Neural cell (in vitro differentiated cells): ENCODE measurements around the gene GHRL.

Experiments used
- EP300 ChIP-seq: fragments of 450-650 bp; conservative IDR thresholded peaks from 2 replicates; pipeline ENCODE4 v1.6.1; 2014; ENCODE audit warnings: antibody characterized with exemption, mild to moderate bottlenecking, moderate library complexity; ENCODE audit not compliant: poor library complexity, severe bottlenecking
- EZH2 ChIP-seq: fragments of 200-600, 300-800 bp; shearing (Covaris generic), sonication (generic); IDR thresholded peaks from 2 replicates; pipeline ENCODE4 v1.6.1; 2014; ENCODE audit warnings: antibody characterized with exemption, low read length, borderline replicate concordance, mild to moderate bottlenecking; ENCODE audit not compliant: insufficient read depth, poor library complexity, severe bottlenecking
- REST ChIP-seq: IDR thresholded peaks from 2 replicates; pipeline ENCODE4 v1.6.1; 2012; ENCODE audit warnings: borderline replicate concordance

DNA sequence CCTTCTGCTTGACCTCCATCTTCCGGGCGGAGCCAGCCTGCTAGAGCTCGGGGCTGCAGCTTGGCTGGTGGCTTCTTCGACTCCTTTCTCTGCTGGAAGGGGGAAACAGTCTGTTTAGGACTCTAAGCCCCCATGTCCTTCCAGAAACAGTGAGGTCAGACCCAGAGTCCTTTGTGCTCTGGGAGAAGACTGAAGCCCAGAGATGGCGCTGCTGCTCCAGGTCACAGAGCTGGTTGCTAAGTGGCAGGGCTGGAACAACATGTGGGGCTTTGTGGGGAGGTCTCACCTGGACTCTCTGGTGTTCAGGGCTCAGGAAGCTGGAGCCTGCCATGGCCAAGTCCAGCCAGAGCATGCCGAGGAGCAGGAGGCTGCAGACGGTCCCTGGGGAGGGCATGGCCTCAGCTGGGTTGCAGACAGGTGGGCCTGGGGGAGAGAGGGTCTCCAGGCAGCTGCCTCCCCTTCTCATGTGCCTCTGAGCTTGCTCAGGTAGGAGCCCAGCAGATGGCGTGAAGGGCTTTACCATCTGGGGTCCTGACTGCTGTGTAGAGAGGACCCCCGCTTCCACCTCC lies 2.9 kb downstream of the GHRL start:
- TF ChIP-seq REST: no peak
- no peak for TF ChIP-seq EP300
- TF ChIP-seq EZH2: no peak
